K562 (cell line): ENCODE data around the gene ZNF564. TPM values are rescaled to one million over a fixed set of nuclear protein-coding genes. Genes with fewer than 3 reads are reported as not detected.

Experiments used
- DIDO1 ChIP-seq: fragments of 450-650 bp; IDR thresholded peaks from 2 replicates; pipeline ENCODE4 v1.6.1; 2016; ENCODE audit warnings: low read depth, missing biosample characterization, missing genetic modification characterization
- GABPB2 ChIP-seq: fragments of 250-450 bp; sonication (Bioruptor Pico); conservative IDR thresholded peaks from 2 replicates; pipeline ENCODE4 v1.5.1; 2021; ENCODE audit warnings: mild to moderate bottlenecking
- KDM2B ChIP-seq: fragments of 250-450 bp; sonication (Bioruptor Pico); IDR thresholded peaks from 2 replicates; pipeline ENCODE4 v1.8.0; 2021; ENCODE audit warnings: mild to moderate bottlenecking, moderate library complexity
- KLF16 ChIP-seq: IDR thresholded peaks from 2 replicates; pipeline ENCODE4 v1.6.1; 2016; ENCODE audit warnings: antibody characterized with exemption
- NFYB ChIP-seq: IDR thresholded peaks from 2 replicates; pipeline ENCODE4 v1.6.1; 2011; ENCODE audit warnings: mild to moderate bottlenecking, moderate library complexity; ENCODE audit not compliant: insufficient read length; ENCODE audit errors: extremely low read depth
- NR2C1 ChIP-seq, 2 experiments: fragments of 450-650 bp; IDR thresholded peaks; 2 replicates each; pipeline ENCODE4 v1.6.1; 2017; ENCODE audit warnings: mild to moderate bottlenecking in 2 of 2, antibody characterized with exemption in 1 of 2, inconsistent platforms in 1 of 2, missing compliant biosample characterization in 1 of 2, missing genetic modification characterization in 1 of 2
- RB1 ChIP-seq: fragments of 450-650 bp; IDR thresholded peaks from 2 replicates; pipeline ENCODE4 v1.6.1; 2017; ENCODE audit warnings: low read depth, mild to moderate bottlenecking
- SMAD3 ChIP-seq: fragments of 450-650 bp; formaldehyde crosslinking; conservative IDR thresholded peaks from 2 replicates; pipeline ENCODE4 v1.4.0; 2020; ENCODE audit warnings: mild to moderate bottlenecking
- SNIP1 ChIP-seq: fragments of 450-650 bp; IDR thresholded peaks from 2 replicates; pipeline ENCODE4 v1.7.1; 2017; ENCODE audit warnings: low read depth, mild to moderate bottlenecking
- TCFL5 ChIP-seq: fragments of 250-450 bp; sonication (Bioruptor Pico); conservative IDR thresholded peaks from 2 replicates; pipeline ENCODE4 v1.6.1; 2021; ENCODE audit warnings: mild to moderate bottlenecking, moderate library complexity, matching md5 sums
- ZNF133 ChIP-seq: fragments of 250-450 bp; sonication (Bioruptor Pico); IDR thresholded peaks from 2 replicates; pipeline ENCODE4 v1.4.0; 2020; ENCODE audit warnings: mild to moderate bottlenecking
- ZNF174 ChIP-seq: fragments of 250-450 bp; sonication (Bioruptor Pico); IDR thresholded peaks from 2 replicates; pipeline ENCODE4 v1.4.0; 2020; ENCODE audit warnings: mild to moderate bottlenecking
- ZNF766 ChIP-seq: fragments of 200-800 bp; sonication (Bioruptor generic); conservative IDR thresholded peaks from 2 replicates; pipeline ENCODE4 v1.6.1; 2016; ENCODE audit warnings: missing genetic modification characterization, missing compliant biosample characterization
- polyA plus RNA-seq, 8 experiments: library from polyadenylated mRNA; depleted of rRNA in 4 of 8; stranded (reverse) in 5 of 8; unstranded in 3 of 8; fragments of >200 nt; fragmentation: Nextera tagmentation in 2 of 8; fragmentation: Illumina TruSeq in 1 of 8; extraction: Ambion mirVana in 2 of 8; extraction: Trizol in 1 of 8; gene quantifications; 2 replicates each; pipeline versions ENCODE4 v1.2.1 to v1.2.3, GENCODE V29; 2011 to 2014; ENCODE audit warnings: inconsistent platforms in 1 of 8, missing spikeins in 1 of 8
- total RNA-seq, 7 experiments: library from RNA; depleted of rRNA in 6 of 7; stranded (reverse); fragments of >200 nt in 6 of 7; fragmentation: Illumina TruSeq in 2 of 7; extraction: Trizol in 2 of 7; gene quantifications; 2 replicates each; pipeline versions ENCODE4 v1.2.1 to v1.2.3, GENCODE V29; 2011 to 2021; ENCODE audit warnings: low replicate concordance in 1 of 7
- TF ChIP-seq, protein P1 (sequence below): fragments of 250-450 bp; sonication (Bioruptor Pico); IDR thresholded peaks from 2 replicates; pipeline ENCODE4 v1.9.0; 2021; ENCODE audit warnings: mild to moderate bottlenecking
- TF ChIP-seq, protein P2 (sequence below): fragments of 450-650 bp; conservative IDR thresholded peaks from 2 replicates; pipeline ENCODE4 v1.6.1; 2016; ENCODE audit warnings: missing genetic modification characterization, low read depth, mild to moderate bottlenecking, control low read depth, missing compliant biosample characterization
- TF ChIP-seq, protein P3 (sequence below): fragments of 150-350 bp; conservative IDR thresholded peaks from 2 replicates; pipeline ENCODE4 v1.6.1; 2014; ENCODE audit warnings: low read length
- TF ChIP-seq, protein P4 (sequence below): fragments of 450-650 bp; IDR thresholded peaks from 2 replicates; pipeline ENCODE4 v1.7.0; 2016; ENCODE audit warnings: borderline replicate concordance
- TF ChIP-seq, protein P5 (sequence below): fragments of 250-450 bp; sonication (Bioruptor Pico); IDR thresholded peaks from 2 replicates; pipeline ENCODE4 v1.4.0; 2020; ENCODE audit warnings: mild to moderate bottlenecking, moderate library complexity

The ZNF564 gene
- total and polyA plus RNA-seq, 9 of the 15 experiments (the other 6 are each of a cell fraction or from before 2014, with no cell fraction given): 1.4 to 8.1 (median 5.6) TPM

DNA sequence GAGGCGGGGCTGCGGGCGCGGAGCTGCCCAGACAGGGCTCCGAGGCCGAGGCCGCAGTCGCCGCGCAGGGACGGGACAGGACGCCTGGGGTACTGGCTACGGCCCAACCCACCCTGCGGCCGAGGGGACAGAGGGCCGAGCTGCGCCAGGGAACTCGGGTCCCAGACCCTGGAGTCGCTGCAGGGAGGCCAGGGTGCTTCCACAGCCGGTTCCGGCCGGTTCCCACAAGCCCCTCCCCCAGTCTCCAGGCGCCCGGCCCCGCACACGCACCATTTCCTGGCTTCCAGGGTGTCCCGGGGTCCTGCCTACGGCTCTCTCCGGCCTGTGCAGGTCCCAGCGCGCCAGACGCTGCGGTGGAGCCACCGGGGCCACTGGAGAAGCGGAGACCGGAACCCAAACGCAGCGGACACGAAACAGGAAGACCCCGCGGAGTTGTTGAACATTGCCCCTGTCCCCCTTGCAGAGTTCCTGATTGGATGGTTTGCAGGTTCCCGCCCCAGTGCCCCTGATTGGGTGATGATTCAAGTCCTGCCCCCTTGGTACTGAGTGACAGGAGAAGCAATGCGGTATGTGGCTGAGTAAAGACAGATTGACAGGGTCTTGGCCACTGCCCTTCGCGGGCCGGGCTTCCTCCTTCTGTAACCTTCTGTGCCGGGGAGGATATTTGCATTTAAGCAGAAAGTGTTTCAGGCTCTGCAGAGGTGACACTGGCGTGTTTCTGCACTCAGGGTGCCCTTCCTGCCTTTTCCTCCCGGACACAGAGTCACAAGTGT is at the start of gene ZNF564 (continued):
- TF ChIP-seq, protein P1, sequence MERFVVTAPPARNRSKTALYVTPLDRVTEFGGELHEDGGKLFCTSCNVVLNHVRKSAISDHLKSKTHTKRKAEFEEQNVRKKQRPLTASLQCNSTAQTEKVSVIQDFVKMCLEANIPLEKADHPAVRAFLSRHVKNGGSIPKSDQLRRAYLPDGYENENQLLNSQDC (CRISPR knock-in tag): no peak
- TF ChIP-seq, protein P2, sequence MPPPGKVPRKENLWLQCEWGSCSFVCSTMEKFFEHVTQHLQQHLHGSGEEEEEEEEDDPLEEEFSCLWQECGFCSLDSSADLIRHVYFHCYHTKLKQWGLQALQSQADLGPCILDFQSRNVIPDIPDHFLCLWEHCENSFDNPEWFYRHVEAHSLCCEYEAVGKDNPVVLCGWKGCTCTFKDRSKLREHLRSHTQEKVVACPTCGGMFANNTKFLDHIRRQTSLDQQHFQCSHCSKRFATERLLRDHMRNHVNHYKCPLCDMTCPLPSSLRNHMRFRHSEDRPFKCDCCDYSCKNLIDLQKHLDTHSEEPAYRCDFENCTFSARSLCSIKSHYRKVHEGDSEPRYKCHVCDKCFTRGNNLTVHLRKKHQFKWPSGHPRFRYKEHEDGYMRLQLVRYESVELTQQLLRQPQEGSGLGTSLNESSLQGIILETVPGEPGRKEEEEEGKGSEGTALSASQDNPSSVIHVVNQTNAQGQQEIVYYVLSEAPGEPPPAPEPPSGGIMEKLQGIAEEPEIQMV (tag): no peak
- TF ChIP-seq, protein P3, sequence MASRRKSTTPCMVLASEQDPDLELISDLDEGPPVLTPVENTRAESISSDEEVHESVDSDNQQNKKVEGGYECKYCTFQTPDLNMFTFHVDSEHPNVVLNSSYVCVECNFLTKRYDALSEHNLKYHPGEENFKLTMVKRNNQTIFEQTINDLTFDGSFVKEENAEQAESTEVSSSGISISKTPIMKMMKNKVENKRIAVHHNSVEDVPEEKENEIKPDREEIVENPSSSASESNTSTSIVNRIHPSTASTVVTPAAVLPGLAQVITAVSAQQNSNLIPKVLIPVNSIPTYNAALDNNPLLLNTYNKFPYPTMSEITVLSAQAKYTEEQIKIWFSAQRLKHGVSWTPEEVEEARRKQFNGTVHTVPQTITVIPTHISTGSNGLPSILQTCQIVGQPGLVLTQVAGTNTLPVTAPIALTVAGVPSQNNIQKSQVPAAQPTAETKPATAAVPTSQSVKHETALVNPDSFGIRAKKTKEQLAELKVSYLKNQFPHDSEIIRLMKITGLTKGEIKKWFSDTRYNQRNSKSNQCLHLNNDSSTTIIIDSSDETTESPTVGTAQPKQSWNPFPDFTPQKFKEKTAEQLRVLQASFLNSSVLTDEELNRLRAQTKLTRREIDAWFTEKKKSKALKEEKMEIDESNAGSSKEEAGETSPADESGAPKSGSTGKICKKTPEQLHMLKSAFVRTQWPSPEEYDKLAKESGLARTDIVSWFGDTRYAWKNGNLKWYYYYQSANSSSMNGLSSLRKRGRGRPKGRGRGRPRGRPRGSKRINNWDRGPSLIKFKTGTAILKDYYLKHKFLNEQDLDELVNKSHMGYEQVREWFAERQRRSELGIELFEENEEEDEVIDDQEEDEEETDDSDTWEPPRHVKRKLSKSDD: peak; percentile 52; the same call in 1 of the 2 replicates
- TF ChIP-seq, protein P4, sequence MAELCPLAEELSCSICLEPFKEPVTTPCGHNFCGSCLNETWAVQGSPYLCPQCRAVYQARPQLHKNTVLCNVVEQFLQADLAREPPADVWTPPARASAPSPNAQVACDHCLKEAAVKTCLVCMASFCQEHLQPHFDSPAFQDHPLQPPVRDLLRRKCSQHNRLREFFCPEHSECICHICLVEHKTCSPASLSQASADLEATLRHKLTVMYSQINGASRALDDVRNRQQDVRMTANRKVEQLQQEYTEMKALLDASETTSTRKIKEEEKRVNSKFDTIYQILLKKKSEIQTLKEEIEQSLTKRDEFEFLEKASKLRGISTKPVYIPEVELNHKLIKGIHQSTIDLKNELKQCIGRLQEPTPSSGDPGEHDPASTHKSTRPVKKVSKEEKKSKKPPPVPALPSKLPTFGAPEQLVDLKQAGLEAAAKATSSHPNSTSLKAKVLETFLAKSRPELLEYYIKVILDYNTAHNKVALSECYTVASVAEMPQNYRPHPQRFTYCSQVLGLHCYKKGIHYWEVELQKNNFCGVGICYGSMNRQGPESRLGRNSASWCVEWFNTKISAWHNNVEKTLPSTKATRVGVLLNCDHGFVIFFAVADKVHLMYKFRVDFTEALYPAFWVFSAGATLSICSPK: no peak
- TF ChIP-seq KLF16: peak; percentile 70; the same call in 1 of the 2 replicates
- no peak for TF ChIP-seq ZNF133 (CRISPR knock-in tag)
- TF ChIP-seq NFYB: peak; percentile 99
- peak; percentile 38 for TF ChIP-seq NR2C1 (IDR thresholded peaks at IDR 0.05)
- TF ChIP-seq NR2C1 (tag; IDR thresholded peaks at IDR 0.05): peak; percentile 74
- no peak for TF ChIP-seq GABPB2 (CRISPR knock-in tag)
- TF ChIP-seq KDM2B: no peak; the same call in 1 of the 2 replicates
- TF ChIP-seq ZNF174 (CRISPR knock-in tag): no peak
- no peak for TF ChIP-seq DIDO1 (tag)
- peak; percentile 69 for TF ChIP-seq RB1
- TF ChIP-seq SMAD3 (CRISPR knock-in tag): no peak
- TF ChIP-seq ZNF766 (CRISPR knock-in tag): peak; percentile 46; the same call in 1 of the 2 replicates
- TF ChIP-seq, protein P5, sequence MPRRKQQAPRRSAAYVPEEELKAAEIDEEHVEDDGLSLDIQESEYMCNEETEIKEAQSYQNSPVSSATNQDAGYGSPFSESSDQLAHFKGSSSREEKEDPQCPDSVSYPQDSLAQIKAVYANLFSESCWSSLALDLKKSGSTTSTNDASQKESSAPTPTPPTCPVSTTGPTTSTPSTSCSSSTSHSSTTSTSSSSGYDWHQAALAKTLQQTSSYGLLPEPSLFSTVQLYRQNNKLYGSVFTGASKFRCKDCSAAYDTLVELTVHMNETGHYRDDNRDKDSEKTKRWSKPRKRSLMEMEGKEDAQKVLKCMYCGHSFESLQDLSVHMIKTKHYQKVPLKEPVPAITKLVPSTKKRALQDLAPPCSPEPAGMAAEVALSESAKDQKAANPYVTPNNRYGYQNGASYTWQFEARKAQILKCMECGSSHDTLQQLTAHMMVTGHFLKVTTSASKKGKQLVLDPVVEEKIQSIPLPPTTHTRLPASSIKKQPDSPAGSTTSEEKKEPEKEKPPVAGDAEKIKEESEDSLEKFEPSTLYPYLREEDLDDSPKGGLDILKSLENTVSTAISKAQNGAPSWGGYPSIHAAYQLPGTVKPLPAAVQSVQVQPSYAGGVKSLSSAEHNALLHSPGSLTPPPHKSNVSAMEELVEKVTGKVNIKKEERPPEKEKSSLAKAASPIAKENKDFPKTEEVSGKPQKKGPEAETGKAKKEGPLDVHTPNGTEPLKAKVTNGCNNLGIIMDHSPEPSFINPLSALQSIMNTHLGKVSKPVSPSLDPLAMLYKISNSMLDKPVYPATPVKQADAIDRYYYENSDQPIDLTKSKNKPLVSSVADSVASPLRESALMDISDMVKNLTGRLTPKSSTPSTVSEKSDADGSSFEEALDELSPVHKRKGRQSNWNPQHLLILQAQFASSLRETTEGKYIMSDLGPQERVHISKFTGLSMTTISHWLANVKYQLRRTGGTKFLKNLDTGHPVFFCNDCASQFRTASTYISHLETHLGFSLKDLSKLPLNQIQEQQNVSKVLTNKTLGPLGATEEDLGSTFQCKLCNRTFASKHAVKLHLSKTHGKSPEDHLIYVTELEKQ: no peak
- no peak for TF ChIP-seq TCFL5
- no peak for TF ChIP-seq SNIP1
